ENCODE data around the gene CD2BP2.
A peak's percentile ranks its signal among the peaks of the same experiment; 100 is the strongest.

- TF ChIP-seq CTCF (IDR thresholded peaks at IDR 0.05), result peak in 4 of 6 experiments; percentile 25 to 62 (median 52)
- peak in 1 of 2 donors; percentile 50 for TF ChIP-seq POLR2A (IDR thresholded peaks at IDR 0.05)
These were observed 40.3 kb upstream of the CD2BP2 start, which contains the start of gene ZNF48 for GRCh38 chr16:30395155-30395991.

Measured in adrenal gland (tissue), 5 donors.